ENCODE measurements around the gene SCAI. TPM values are rescaled to one million over a fixed set of nuclear protein-coding genes. Genes with fewer than 3 reads are reported as not detected.

The SCAI gene
- total and polyA plus RNA-seq, 9 of the 15 experiments (the other 6 are each of a cell fraction or from before 2014, with no cell fraction given), result 0.70 to 12.4 (median 4.2) TPM

- TF ChIP-seq GABPB1 (CRISPR knock-in tag; IDR thresholded peaks at IDR 0.05) (peak; percentile 59; the same call in 1 of the 2 replicates), PBX2 (CRISPR knock-in tag; IDR thresholded peaks at IDR 0.05; ENCODE audit: low read depth) (peak; percentile 86), PBX2 (tag; conservative IDR thresholded peaks at IDR 0.05; ENCODE audit: low read depth) (peak; percentile 99), MNT (conservative IDR thresholded peaks at IDR 0.05) (peak; percentile 43 to 75; a peak in 3 of 4 replicates)
These were observed at the start of gene SCAI (continued) for GRCh38 chr9:125143377-125144090.

Data from K562 (cell line).